Activated CD8-positive, alpha-beta memory T cell treated with anti-CD3 and anti-CD28 coated beads for 24 hours (primary cell): ENCODE measurements around the gene ZNF530.

Experiments used
- DNase-seq: peaks from one replicate; pipeline ENCODE4 v3.0.0-alpha.2; 2020

ZNF530 gene

GRCh38 chr19:57615346-57615745 is 15.7 kb downstream of the ZNF530 start:
- no peak for DNase-seq

- no peak for DNase-seq
Measured at GRCh38 chr19:57620673-57621348, 21.1 kb downstream of the ZNF530 start.

- DNase-seq, result no peak
Measured at GRCh38 chr19:57623091-57623490, 23.4 kb downstream of the ZNF530 start.

- peak; percentile 92 for DNase-seq
Measured at GRCh38 chr19:57632987-57633831, 33.5 kb downstream of the ZNF530 start, which contains the start of gene ZNF211. Gene ZNF211, plus strand, starts transcription at chr19:57633168. Its CDS starts 179 bp downstream, at chr19:57633347.

- no peak for DNase-seq
Measured at GRCh38 chr19:57633832-57634131, 34.1 kb downstream of the ZNF530 start.

- DNase-seq, result no peak
Measured at GRCh38 chr19:57637379-57637778, 37.7 kb downstream of the ZNF530 start.

- DNase-seq, result no peak
Measured at GRCh38 chr19:57641715-57642234, 42.1 kb downstream of the ZNF530 start.

- DNase-seq, result no peak
Measured at GRCh38 chr19:57642396-57643046, 42.8 kb downstream of the ZNF530 start.

- DNase-seq, result no peak
Measured at GRCh38 chr19:57643734-57644133, 44.0 kb downstream of the ZNF530 start.

- no peak for DNase-seq
Measured at GRCh38 chr19:57648331-57649003, 48.8 kb downstream of the ZNF530 start.

GRCh38 chr19:57651654-57651996 is 51.9 kb downstream of the ZNF530 start:
- DNase-seq, result no peak

- no peak for DNase-seq
Measured at GRCh38 chr19:57653689-57654088, 54.0 kb downstream of the ZNF530 start.

GRCh38 chr19:57655443-57655842 is 55.8 kb downstream of the ZNF530 start:
- DNase-seq, result no peak

- no peak for DNase-seq
Measured at GRCh38 chr19:57656346-57656745, 56.7 kb downstream of the ZNF530 start.
